Hypothalamus (tissue), 51 donors: Measurements from ENCODE around the gene ETFRF1.
A peak's percentile ranks its signal among the peaks of the same experiment; 100 is the strongest.

Source experiments
- DNase-seq, 51 donors: peaks; one replicate each; lab custom pipeline; 2025; lab: John Stamatoyannopoulos, UW

The ETFRF1 gene

GRCh38 chr12:25208554-25208953 is 13.5 kb downstream of the ETFRF1 start:
- no peak for DNase-seq

DNA sequence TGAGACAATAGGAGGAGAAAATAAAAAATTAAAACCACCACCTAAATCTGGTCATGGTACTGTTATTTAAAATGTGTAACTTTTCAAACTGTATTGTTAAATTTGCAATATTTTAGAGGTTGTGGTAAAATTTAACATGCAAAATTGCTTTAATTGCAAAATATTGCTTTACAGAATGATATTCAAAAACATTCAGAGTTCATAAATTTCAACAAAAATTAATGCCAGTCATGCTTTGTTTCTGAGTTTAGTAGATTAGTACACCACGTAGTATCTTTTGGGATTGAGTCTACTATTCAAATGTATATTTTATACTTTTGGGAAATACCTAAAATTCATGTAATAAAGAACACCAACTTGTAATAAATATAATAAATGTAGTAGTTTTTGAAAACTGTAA is 18.3 kb downstream of the ETFRF1 start:
- DNase-seq = no peak

DNA sequence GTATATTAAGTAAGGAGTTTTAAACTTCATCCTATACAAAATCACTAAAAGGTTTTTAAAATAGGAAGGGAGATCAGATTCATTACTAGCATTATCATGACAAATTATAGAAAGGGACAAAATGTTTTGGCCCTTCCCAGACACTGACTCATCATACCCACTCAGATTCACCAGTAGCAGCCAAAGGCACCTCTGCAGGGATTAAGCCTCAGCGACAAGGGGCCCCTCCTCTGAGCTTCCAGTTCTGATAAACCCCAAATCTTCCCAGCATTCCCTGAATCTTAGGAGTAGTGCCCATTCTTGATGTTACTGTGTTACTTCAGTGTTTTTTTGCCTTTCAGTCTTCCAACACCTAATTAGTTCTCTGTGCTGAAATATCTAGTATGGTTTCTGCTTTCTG is 41.2 kb downstream of the ETFRF1 start:
- no peak for DNase-seq

DNA sequence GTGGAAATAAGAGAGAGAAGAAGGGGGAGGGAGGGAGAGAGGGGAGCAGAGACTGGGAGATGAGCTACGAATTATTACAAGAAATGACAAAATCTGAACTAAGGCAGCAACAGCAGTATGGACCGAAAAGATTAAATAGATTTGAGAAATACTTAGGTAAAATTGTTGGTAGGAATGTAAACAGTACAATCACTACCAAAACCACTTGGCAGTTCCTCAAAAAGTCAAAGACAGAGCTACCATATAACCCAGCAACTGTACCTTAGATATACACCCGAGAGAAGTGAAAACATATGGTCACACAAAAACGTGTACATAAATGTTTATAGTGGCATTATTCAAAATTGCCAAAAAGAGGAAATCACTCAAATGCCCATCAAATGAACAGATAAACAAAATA is 41.6 kb downstream of the ETFRF1 start:
- no peak for DNase-seq

DNA sequence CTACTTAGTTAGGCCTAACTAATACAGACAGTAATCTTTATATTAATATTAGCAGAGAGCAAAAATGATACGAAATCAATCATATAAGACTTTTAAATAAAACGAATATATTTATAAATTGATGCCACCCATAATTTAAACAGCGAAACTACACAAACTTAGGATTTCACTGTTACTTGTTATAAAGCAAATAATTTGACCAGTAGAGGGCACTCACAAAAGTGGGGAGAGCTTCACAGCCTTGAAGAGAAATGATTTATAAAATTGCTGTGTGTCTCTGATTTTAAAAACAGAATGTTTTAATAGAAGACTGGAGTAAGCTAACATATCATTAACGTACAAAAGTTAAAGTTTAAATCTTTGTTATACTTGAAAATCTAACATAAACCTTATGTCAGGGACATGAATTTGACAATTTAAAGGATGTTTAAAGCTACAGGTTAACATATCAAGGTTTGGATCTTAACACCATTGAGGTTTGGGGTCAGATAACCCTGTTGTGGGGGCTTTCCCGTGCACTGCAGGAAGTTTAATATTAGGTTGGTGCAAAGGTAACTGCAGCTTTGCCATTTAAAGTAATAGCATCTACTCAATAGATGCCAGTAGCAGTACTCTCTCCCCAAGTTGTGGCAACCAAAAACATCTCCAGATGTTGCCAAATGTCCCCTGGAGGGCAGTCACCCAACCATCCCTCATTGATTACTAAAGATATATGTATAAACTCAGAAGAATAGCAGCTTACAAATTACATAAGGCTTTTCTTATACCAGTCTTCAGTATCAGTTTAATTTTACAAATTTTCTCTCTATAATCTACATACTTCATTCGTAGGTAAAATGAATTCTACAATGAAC is 46.4 kb downstream of the ETFRF1 start:
- peak in 1 of 51 donors; percentile 3 for DNase-seq

DNA sequence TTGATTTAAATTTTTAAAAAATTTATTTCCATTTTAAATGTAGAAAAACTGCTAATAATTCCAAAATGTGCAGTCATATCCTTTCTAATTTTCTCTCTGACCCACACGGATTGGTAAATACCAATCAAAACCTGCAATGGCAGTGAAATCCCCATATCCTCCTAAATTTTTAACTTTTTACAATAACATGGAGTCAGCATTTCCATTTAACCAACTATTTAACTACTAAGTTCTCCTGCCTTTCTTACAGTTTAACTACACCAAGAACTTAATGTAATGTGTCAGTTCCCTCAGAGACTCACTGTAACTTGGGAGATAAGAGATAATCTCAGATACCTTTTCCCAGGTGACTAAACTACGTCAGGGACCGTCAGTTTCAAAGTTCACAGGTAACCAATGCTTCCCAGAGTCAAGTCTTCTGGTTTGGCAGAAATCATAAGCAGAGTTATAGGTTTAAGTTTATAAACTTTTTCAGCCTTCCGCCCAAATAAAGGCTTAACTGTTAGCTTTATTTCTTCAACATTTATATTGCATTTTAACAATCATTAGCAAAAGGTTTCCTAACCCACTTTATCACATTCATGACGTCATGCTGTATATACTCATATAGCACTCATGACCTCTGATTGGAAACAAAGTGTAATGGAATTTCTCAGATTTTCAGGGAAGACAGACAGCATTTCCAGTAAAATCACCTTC is 48.1 kb downstream of the ETFRF1 start:
- DNase-seq = no peak

GRCh38 chr12:25243680-25243990 is 48.6 kb downstream of the ETFRF1 start:
- no peak for DNase-seq

DNA sequence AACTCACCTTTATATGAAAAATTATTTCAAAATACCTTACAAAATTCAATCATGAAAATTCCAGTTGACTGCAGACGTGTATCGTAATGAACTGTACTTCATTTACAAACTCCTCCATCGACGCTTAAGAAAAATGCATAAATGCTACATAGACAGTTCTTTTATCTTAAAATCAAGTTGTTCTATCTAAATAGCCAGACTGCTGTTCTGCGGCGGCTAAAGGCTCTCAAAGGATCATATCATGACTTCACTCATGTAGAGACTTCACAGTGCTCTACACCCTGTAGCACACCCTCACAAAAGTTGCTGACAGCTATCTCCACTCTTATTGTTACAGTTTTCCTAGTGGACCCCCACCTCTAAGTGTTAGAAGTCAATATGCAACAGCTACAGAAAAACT is 50.5 kb downstream of the ETFRF1 start:
- no peak for DNase-seq

GRCh38 chr12:25248137-25248536 is 53.1 kb downstream of the ETFRF1 start:
- no peak for DNase-seq

GRCh38 chr12:25248732-25249131 is 53.7 kb downstream of the ETFRF1 start:
- no peak for DNase-seq

DNA sequence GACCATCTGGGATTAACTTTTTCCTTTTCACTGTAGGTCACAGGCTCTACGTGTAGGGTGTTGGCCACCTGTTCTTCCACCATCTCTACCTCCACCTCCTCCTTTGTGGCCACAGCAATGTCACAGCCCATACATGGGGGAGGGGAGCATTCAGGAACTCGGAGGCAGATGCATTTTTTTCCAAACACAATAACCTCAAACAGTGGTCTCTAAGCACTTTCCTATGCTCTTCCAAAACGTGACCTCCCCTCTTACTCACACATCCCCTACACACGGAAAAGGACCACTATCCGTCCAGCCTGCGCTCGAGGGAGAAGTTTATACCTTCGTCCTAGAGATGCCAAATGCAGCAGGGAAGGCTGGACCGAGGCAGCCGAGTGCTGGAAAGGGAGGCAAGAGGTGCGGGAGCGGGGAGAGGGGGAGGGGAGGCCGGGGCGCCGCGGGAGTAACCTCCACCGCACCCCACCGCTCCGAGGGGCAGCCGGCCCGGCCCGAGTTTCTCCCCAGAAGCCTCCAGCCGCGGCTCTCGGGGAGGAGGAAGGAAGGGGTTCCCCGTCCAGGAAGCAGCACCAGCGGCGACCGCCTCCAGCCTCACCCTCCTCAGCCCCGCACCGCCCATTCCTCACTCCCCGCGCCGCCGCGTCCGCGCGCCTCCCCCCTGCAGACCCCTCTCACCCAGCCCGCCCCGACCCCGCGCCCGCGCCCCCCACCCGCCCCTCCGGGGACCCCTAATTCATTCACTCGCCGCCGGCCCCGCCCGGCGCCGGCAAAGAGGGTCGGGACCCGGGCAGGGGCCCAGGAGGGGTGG is 55.1 kb downstream of the ETFRF1 start:
- peak in 34 of 51 donors; percentile 7 to 60 (median 37) for DNase-seq

- DNase-seq = peak; percentile 51 to 98 (median 92)
Measured at GRCh38 chr12:25250744-25251730, 56.0 kb downstream of the ETFRF1 start, which contains the start of gene KRAS. Gene KRAS, minus strand, starts transcription at chr12:25250929.

DNA sequence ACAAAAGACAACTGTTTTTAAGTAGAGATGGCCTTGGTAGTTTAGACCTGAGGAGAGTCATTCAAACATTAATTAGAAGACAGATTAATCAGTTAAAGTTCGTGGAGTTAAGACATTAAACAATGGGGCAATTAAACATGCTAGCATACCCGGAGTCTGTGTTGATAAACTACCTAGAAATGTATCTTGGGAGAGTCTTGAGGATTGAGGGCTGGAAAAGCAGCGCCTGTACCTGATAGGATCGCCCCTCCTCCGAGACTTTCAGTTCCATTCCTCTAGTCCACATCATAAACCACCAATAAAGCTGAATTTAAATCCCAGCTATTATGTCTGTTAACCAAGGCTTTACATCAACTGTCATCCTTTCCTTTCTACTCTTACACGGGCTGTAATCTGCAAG is 56.7 kb downstream of the ETFRF1 start:
- DNase-seq = no peak

DNA sequence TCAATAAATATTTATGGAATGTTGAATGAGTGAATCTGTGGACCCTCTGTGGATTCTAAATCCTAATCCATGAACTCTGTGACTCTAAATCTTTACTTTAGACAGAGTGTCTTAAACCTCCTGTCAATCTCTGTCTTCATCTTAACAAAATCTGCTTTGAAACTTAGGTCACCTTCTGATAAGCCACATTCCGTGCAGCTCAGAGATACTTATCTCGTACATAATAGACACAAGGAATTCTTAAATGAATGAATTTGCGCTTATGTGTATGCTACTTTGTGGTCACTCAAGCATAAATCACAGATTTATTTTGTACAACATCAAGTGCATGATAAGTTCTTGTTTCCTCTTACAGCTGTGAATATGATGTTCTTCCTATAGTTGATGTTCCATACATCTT is 57.9 kb downstream of the ETFRF1 start:
- no peak for DNase-seq

- no peak for DNase-seq
Measured at GRCh38 chr12:25253371-25254068, 58.5 kb downstream of the ETFRF1 start.

DNA sequence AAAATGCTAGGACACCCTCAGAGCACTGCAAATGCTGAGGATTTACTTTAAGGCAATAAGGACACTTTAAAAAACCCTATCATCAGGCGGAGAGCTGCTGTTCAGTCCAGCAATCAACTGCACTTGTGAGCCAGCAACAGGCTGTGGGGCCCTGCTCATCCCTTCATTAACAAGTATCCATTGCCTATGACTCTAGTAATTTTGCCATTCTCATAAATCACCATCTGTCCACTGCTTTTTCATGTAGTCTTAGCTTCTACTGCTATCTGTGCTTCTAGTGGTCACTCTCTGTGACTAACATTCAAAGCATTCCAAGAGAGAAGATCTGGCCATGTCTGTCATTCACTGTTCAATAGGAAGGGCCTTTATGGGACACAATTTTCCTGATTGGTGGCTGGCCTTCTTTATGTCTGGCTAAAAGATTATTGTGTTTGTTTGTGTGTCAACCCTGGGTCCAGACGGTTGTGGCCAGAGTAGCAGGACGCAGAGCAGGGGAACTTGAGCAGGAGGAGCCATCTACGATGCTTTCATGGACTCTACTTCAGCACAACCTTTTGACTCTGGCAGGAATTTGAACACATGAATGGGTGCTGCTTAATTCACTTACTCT is 59.3 kb downstream of the ETFRF1 start:
- DNase-seq = no peak
